ENCODE measurements around the gene MOB3B.

DNA sequence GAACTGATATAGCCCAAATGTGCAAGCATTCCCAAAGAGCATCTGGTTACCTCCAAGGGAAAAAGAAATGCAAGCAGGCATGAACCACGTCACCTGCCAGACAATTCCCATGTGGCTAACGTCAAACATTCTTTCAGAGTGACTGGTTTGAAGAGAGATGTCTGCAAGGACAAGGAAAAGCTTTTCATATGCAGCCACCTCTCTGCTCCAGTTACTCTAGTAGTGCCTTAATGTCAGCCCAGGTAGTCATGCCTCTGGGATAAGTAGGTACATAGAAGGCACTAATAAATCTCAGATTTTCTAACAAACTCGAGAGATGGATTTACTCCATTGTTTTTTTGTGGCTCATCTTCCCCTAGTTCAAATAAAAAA is 102.4 kb downstream of the MOB3B start:
- TF ChIP-seq, protein P1, sequence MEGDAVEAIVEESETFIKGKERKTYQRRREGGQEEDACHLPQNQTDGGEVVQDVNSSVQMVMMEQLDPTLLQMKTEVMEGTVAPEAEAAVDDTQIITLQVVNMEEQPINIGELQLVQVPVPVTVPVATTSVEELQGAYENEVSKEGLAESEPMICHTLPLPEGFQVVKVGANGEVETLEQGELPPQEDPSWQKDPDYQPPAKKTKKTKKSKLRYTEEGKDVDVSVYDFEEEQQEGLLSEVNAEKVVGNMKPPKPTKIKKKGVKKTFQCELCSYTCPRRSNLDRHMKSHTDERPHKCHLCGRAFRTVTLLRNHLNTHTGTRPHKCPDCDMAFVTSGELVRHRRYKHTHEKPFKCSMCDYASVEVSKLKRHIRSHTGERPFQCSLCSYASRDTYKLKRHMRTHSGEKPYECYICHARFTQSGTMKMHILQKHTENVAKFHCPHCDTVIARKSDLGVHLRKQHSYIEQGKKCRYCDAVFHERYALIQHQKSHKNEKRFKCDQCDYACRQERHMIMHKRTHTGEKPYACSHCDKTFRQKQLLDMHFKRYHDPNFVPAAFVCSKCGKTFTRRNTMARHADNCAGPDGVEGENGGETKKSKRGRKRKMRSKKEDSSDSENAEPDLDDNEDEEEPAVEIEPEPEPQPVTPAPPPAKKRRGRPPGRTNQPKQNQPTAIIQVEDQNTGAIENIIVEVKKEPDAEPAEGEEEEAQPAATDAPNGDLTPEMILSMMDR (IDR thresholded peaks at IDR 0.05) = no peak
- TF ChIP-seq POLR2A (IDR thresholded peaks at IDR 0.05) = no peak

Data from vagina (tissue), 2 donors.